ENCODE data around the gene ZNF107. TPM values are rescaled to one million over a fixed set of nuclear protein-coding genes. Genes with fewer than 3 reads are reported as not detected.

ZNF107 gene
- 10 to 100 TPM in 1 of 3 donors, 1 to 10 TPM in 2; 7.7 to 10.2 (median 9.8) TPM for polyA plus RNA-seq (ENCODE audit: insufficient read length in 3 of 3)
- long read RNA-seq, donor 1, full-length matches to known transcripts: 1 of 1 reads
- long read RNA-seq, donor 1, partial matches to known transcripts: 0 of 1 reads
- long read RNA-seq, donor 1, other reads (novel, unspliced or antisense): 0 of 1 reads
- long read RNA-seq, donor 2, full-length matches to known transcripts: 3 of 3 reads
- long read RNA-seq, donor 2, partial matches to known transcripts: 0 of 3 reads
- long read RNA-seq, donor 2, other reads (novel, unspliced or antisense): 0 of 3 reads
- long read RNA-seq, donor 3, full-length matches to known transcripts: 1 of 1 reads
- long read RNA-seq, donor 3, partial matches to known transcripts: 0 of 1 reads
- long read RNA-seq, donor 3, other reads (novel, unspliced or antisense): 0 of 1 reads
- long read RNA-seq, donor 4, full-length matches to known transcripts: 4 of 4 reads
- long read RNA-seq, donor 4, partial matches to known transcripts: 0 of 4 reads
- long read RNA-seq, donor 4, other reads (novel, unspliced or antisense): 0 of 4 reads
- long read RNA-seq, donor 5, full-length matches to known transcripts: 3 of 3 reads
- long read RNA-seq, donor 5, partial matches to known transcripts: 0 of 3 reads
- long read RNA-seq, donor 5, other reads (novel, unspliced or antisense): 0 of 3 reads
- long read RNA-seq, donor 6: 0 reads
- long read RNA-seq, donor 7, full-length matches to known transcripts: 6 of 13 reads
- long read RNA-seq, donor 7, partial matches to known transcripts: 0 of 13 reads
- long read RNA-seq, donor 7, other reads (novel, unspliced or antisense): 7 of 13 reads
- long read RNA-seq, donor 8, full-length matches to known transcripts: 3 of 3 reads
- long read RNA-seq, donor 8, partial matches to known transcripts: 0 of 3 reads
- long read RNA-seq, donor 8, other reads (novel, unspliced or antisense): 0 of 3 reads
- long read RNA-seq, donor 9, full-length matches to known transcripts: 4 of 4 reads
- long read RNA-seq, donor 9, partial matches to known transcripts: 0 of 4 reads
- long read RNA-seq, donor 9, other reads (novel, unspliced or antisense): 0 of 4 reads
- long read RNA-seq, donor 10, full-length matches to known transcripts: 3 of 3 reads
- long read RNA-seq, donor 10, partial matches to known transcripts: 0 of 3 reads
- long read RNA-seq, donor 10, other reads (novel, unspliced or antisense): 0 of 3 reads
- long read RNA-seq, donor 11, full-length matches to known transcripts: 1 of 17 reads
- long read RNA-seq, donor 11, partial matches to known transcripts: 11 of 17 reads
- long read RNA-seq, donor 11, other reads (novel, unspliced or antisense): 5 of 17 reads
- long read RNA-seq, donor 12, full-length matches to known transcripts: 5 of 24 reads
- long read RNA-seq, donor 12, partial matches to known transcripts: 19 of 24 reads
- long read RNA-seq, donor 12, other reads (novel, unspliced or antisense): 0 of 24 reads
- long read RNA-seq, donor 13, full-length matches to known transcripts: 1 of 1 reads
- long read RNA-seq, donor 13, partial matches to known transcripts: 0 of 1 reads
- long read RNA-seq, donor 13, other reads (novel, unspliced or antisense): 0 of 1 reads
- long read RNA-seq, donor 14, full-length matches to known transcripts: 5 of 11 reads
- long read RNA-seq, donor 14, partial matches to known transcripts: 6 of 11 reads
- long read RNA-seq, donor 14, other reads (novel, unspliced or antisense): 0 of 11 reads
- long read RNA-seq, donor 15, full-length matches to known transcripts: 2 of 2 reads
- long read RNA-seq, donor 15, partial matches to known transcripts: 0 of 2 reads
- long read RNA-seq, donor 15, other reads (novel, unspliced or antisense): 0 of 2 reads
- long read RNA-seq, donor 16: 0 reads

DNA sequence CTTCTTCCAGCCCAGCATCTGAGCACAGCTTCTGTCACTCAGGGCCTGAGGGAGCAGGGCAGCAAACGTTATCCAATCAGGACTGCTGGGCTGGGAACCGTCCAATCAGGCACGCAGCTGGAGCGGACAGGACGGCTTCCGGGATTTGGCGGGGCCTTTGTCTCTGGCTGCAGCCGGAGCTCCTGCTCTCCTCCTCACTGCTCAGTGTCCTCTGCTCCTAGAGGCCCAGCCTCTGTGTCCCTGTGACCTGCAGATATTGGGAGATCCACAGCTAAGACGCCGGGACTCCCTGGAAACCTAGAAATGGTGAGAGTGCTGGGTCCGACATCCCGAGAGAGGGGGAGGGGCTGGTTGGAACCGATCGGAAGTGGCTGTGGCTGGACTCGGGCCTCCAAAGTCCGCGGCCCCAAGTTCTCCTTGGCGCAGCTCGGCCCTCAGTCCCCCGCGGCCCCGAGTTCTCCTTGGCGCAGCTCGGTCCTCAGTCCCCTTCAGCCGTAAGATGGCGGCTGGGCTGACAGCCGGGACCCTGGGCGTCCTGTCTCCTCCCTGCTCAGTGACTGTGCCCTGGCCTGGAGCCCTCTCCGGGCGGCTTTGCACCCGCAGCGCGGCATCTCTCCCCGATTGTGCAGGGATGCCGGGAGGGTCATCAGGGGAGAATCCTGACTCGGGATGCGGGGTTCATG lies at the start of gene ZNF107:
Gene ZNF107 (plus strand): TSS at position 154 of the 683 bp plus-strand sequence. CDS start 150 bp downstream, at position 304.
- peak; percentile 89 for DNase-seq

DNA sequence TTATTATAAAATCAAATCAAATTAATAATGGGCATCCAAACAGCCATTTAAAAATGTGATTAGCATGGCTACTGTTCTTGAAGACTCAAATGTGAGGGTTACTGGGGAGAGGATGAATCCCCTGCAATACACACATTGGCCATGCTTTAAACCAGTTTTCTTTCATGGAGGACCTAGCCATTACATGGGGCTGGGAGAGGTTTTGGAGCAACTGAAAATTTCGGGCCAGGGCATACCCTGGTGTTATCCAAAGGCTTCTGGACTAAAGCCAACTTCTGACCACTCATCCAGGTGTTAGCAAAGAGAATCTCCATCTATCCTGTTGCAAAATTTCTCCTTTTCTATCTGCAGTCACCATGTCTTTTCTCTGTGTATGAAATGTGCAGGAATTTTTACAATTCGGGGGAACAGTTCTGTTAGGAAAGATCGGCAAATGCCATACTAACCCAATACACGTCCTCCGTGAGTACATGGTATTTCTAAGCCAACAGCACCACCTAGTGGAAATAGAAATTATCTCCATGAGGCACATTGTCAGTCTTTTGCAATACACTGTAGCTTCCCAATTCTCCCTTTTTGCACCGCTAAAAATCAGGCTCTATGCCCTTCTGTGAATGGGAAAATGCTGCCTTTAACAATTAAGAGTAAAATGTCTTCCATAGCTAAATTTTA lies 47.0 kb upstream of the ZNF107 start:
- peak; percentile 28 for DNase-seq

DNA sequence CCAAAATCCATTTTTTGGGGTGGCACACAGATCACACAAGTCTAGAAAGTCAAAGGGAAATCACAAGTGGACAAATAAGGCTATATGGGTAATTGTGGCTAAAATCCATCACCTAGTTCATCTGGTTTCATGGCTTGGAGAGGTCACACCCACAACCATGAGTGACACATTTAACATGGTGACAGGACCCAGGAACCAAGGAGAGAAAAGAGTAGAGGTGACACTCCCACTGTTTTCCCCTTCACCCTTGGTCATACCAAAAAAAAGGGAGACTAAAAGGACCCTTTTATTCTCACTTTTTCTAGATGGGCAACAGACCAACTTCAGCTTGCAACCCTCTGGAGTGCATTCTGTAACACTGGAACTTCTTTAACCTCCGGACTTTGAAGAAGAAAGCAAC lies 46.2 kb upstream of the ZNF107 start:
- DNase-seq: no peak

DNA sequence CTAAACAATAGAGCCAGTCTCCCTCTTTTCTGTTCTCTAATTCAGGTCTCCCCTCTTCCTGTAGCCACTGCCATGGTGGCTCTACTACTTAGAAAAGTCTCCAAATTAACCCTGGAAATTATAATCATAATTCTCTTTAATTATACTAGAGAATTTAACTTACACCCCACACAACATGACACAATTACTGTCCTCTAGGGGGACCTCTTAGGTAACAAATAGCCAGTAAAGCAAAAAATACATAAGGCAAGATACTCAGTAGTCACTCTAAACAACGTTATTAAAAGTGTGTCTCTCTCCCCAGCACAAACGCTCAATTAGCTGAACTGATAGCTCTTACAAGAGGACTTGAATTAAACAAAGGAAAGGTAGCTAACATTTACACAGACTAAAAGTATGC lies 44.3 kb upstream of the ZNF107 start:
- DNase-seq: no peak

- DNase-seq: no peak
These were observed 40.5 kb upstream of the ZNF107 start for GRCh38 chr7:64625114-64626082.

DNA sequence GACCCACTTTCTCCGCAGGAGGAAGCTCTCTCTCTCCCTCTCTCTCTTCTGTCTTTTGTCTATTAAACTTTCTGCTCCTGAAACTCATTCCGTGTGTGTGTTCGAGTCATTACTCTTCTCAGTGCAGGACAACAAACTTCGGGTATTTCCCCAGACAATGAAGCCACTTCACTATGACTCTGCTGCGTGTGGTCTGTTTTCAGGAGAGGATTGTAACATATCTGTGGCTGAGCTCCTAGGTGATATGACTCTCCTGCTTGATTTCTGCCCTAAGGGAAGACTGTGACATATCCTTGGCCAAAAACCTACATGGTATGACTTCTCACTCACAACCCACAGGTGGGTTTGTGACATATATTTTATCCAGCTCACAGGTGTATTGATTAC lies 39.9 kb upstream of the ZNF107 start:
- DNase-seq: no peak

- DNase-seq: no peak
These were observed 39.4 kb upstream of the ZNF107 start for GRCh38 chr7:64626557-64626956.

DNA sequence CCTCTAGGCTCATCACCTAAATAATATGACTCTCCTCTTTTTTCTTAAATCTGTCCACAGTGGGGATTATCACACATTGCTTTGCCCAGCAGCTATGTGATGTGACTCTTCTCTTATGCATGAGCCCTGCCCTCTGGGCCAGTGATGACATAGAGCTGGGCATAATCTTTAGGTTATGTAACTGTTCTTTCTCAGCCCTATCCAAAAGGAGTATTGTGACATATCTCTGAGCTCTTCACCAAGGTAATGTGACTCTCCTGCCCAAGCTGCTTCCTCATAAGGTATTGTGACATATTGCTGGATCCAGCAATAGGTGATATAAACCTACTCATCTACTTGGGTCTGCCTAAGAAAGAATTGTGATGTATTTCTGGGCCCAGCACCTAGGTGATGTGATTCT lies 37.7 kb upstream of the ZNF107 start:
- no peak for DNase-seq

GRCh38 chr7:64628721-64629120 lies 37.2 kb upstream of the ZNF107 start:
- DNase-seq: no peak

DNA sequence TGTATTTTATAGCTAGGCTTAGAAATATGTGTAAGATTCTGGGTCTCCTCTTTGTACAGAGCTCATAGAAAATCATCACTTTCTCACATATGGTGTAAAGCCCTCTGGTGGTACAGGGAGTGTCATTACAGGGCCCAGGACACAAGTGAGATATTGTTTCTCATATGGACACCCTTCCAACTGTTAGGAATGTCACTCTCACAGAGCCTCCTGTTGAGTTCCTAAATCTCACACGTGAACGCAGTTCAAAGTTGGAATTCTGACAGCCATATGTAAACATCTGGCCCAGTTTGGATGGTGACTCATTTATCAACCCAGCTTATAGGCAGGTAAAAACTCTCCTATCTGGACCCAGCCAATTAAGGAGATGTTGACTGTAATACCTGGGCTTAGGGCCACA lies 35.4 kb upstream of the ZNF107 start:
- peak; percentile 11 for DNase-seq

- DNase-seq: no peak
These were observed 33.9 kb upstream of the ZNF107 start for GRCh38 chr7:64632029-64632428.

DNA sequence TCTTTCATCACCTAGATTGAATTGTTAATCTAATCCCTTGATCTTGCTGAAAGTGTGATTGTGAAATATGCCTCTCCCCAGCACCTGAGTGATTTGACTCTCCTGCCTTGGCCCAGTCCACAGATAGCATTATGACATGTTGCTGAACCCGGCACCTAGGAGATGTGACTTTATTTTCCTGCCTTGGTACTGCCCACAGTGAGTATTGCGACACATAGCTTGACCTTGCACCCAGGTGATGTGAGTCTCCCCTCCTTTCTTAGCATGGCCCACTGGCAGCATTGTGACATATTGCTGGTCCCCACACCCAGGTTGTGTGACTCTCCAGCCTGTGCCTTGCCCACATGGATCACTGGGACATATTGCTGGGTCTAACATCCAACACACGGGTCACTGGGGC lies 32.5 kb upstream of the ZNF107 start:
- no peak for DNase-seq

DNA sequence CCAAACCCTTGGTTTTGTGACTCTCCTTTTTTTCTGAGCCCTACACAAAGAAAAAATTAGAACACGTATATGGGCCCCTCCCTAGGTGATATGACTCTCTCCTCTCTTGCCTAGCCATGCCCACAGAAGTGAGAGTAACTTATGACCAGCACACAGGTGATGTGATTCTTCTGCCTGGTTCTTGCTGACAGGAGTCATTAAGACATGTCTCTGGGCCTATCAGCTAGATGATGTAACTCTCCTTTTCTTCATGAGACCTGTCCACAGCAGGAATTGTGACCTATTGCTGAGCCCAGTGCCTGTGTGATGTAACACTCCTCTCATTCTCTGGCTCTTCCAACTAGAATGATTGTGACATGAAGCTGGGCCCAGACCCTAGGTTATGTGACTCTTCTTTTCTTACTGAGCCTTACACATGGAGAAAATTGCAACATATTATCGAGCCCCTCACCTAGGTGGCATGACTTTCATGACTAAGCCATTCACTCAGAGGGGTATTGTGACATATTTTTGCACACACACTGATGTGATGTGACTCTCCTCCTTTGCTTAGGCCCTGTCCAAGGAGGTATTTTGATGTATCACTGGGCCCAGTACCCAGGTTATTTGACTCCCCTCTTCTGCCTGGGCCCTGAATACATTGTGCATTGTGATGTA lies 31.4 kb upstream of the ZNF107 start:
- DNase-seq: no peak

- no peak for DNase-seq
These were observed 29.5 kb upstream of the ZNF107 start for GRCh38 chr7:64636386-64636785.

DNA sequence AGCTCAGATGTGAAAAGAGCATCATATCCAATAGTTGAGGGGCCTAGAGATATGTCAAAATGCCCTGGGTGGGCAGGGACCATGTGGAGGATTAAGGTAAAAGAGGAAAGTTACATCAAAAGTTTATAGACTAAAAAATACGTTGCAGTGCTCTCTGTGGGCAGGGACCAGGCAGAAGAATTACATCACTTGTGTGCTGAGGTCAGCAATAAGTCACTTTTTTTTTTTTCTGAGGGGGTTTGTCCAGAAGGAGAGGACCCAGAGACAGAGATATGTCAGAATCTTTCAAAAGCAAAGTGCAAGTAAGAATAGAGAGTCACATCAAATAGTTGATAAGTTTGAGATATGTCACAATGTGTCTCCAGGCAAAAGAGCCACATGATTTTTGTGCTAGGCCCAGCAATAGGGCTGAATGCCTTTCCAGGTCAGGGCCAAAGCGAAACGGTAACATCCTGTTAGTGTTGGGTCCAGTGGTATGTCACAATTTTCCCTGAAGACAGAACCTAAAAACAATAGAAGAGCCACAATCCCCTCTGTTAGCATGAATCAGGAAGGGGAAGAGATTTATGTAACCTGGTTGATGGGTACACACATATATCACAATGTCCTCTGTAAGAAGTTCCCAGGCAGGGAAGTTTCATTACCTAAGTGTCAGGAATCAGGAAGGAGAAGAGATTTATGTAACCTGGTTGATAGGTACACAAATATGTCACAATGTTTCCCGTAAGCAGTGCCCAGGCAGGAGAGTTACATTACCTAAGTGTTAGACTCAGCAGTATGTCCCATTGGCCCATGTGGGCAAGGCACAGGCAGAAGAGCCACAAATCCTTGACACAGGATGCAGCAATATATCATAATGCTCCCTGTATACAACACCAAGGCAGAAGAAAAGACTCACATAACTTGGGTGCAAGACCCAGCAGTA lies 28.1 kb upstream of the ZNF107 start:
- DNase-seq: no peak

GRCh38 chr7:64638822-64639221 lies 27.1 kb upstream of the ZNF107 start:
- DNase-seq: no peak
